Stimulated activated CD8-positive, alpha-beta memory T cell treated with anti-CD3 and anti-CD28 coated beads, Interleukin-4, amount 100 ng/mL, for 48 hours (primary cell): Measurements from ENCODE around the gene NHP2.
"Not testable (repeated sequence)": the region's sequence is repeated elsewhere in the genome, so short reads cannot be mapped to it uniquely, and the experiment has no call there.

Experiments
- DNase-seq: peaks from one replicate; pipeline ENCODE4 v3.0.0-alpha.2; 2020

The NHP2 gene

GRCh38 chr5:178153530-178154340 lies at the start of gene NHP2:
TSS of gene NHP2 (minus strand) at chr5:178153885. CDS start at chr5:178153817, 68 bp downstream.
- peak; percentile 99 for DNase-seq

- DNase-seq, result no peak
Observed at GRCh38 chr5:178202541-178202940, 48.9 kb upstream of the NHP2 start.

- no peak for DNase-seq
Observed at GRCh38 chr5:178201927-178202235, 48.2 kb upstream of the NHP2 start.

- no peak for DNase-seq
Observed at GRCh38 chr5:178201221-178201926, 47.7 kb upstream of the NHP2 start.

GRCh38 chr5:178199581-178200434 lies 46.1 kb upstream of the NHP2 start:
- DNase-seq, result no peak

- DNase-seq, result no peak
Observed at GRCh38 chr5:178198706-178199105, 45.0 kb upstream of the NHP2 start.

- DNase-seq, result not testable (repeated sequence)
Observed at GRCh38 chr5:178198151-178198550, 44.5 kb upstream of the NHP2 start.

GRCh38 chr5:178196986-178197385 lies 43.3 kb upstream of the NHP2 start:
- no peak for DNase-seq

- DNase-seq, result no peak
Observed at GRCh38 chr5:178196281-178196812, 42.7 kb upstream of the NHP2 start.

GRCh38 chr5:178194026-178194425 lies 40.3 kb upstream of the NHP2 start:
- DNase-seq, result no peak

GRCh38 chr5:178193251-178193809 lies 39.6 kb upstream of the NHP2 start:
- no peak for DNase-seq

- DNase-seq, result no peak
Observed at GRCh38 chr5:178192787-178193186, 39.1 kb upstream of the NHP2 start.

GRCh38 chr5:178192244-178192643 lies 38.6 kb upstream of the NHP2 start:
- no peak for DNase-seq

GRCh38 chr5:178191661-178192060 lies 38.0 kb upstream of the NHP2 start:
- no peak for DNase-seq

- no peak for DNase-seq
Observed at GRCh38 chr5:178189433-178189832, 35.7 kb upstream of the NHP2 start.

- no peak for DNase-seq
Observed at GRCh38 chr5:178187014-178187413, 33.3 kb upstream of the NHP2 start, which contains the start of gene GMCL2. TSS of gene GMCL2 (minus strand) at chr5:178187371. CDS start at chr5:178187299, 72 bp downstream.

GRCh38 chr5:178186427-178186826 lies 32.7 kb upstream of the NHP2 start:
- no peak for DNase-seq

GRCh38 chr5:178182158-178182876 lies 28.6 kb upstream of the NHP2 start:
- DNase-seq, result no peak

GRCh38 chr5:178180141-178180863 lies 26.6 kb upstream of the NHP2 start:
- DNase-seq, result no peak

- DNase-seq, result no peak
Observed at GRCh38 chr5:178177569-178177968, 23.9 kb upstream of the NHP2 start.

- no peak for DNase-seq
Observed at GRCh38 chr5:178176791-178177190, 23.1 kb upstream of the NHP2 start.
